LoVo (cell line): Measurements from ENCODE around the gene AMOTL1.
A peak's percentile ranks its signal among the peaks of the same experiment; 100 is the strongest.

Experiments
- DNase-seq: peaks from one replicate; pipeline ENCODE4 v3.0.0-alpha.2; 2016; ENCODE audit warnings: low spot score

The AMOTL1 gene

DNA sequence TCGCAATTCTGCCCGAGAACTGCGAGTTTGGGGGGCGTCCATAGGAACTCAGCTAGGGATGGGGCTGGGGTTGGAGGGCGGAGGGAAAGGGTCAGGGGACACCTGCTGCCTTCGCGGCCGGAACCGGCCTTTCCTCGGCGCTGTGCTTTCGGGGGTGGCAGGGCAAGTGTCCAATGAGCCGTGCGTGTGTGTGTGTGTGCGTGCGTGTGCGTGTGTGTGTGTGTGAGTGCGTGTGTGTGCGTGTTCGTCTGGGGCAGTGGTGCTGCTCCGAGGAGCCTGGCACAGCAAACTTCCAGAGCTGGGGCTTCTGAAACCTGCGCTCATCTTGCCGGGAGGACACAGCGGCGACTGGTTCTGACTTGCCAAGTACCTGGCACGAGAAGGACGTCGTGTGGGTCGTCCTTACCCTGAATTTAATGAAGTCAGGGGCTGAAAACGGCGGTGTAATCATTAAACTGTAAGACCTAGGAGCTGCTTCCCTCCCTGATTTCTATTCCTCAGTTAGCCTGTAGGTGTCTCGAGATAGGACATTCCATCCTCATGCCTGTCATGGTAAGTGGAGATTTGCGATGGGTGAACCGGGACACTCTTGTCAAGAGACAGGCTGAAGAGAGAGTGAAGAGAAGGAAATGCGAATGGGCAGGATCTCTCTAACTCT lies 27.0 kb upstream of the AMOTL1 start:
- no peak for DNase-seq

DNA sequence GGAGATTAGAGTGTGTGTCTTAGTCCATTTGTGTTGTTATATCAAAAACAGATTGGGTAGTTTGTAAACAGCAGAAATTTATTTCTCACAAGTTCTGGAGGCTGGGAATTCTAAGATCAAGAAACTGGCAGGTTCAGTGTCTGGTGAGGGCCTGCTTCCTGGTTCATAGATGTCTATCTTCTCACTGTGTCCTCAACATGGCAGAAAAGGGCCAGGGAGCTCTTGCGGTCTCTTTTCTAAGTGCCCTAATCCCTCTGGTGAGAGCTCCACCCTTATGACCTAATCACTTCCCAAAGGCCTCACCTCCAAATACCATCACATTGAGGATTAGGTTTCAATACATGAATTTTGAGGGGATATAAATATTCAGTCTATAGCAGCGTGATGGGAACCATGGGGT lies 25.5 kb upstream of the AMOTL1 start:
- DNase-seq: no peak

GRCh38 chr11:94746721-94747120 lies 21.4 kb upstream of the AMOTL1 start:
- peak; percentile 78 for DNase-seq

GRCh38 chr11:94747146-94747545 lies 21.0 kb upstream of the AMOTL1 start:
- peak; percentile 50 for DNase-seq

GRCh38 chr11:94747601-94748041 lies 20.5 kb upstream of the AMOTL1 start:
- no peak for DNase-seq

- DNase-seq: no peak
These were observed 18.8 kb upstream of the AMOTL1 start for GRCh38 chr11:94749369-94749768.

GRCh38 chr11:94750319-94751217 lies 17.6 kb upstream of the AMOTL1 start:
- no peak for DNase-seq

GRCh38 chr11:94751218-94751609 lies 16.9 kb upstream of the AMOTL1 start:
- DNase-seq: no peak

DNA sequence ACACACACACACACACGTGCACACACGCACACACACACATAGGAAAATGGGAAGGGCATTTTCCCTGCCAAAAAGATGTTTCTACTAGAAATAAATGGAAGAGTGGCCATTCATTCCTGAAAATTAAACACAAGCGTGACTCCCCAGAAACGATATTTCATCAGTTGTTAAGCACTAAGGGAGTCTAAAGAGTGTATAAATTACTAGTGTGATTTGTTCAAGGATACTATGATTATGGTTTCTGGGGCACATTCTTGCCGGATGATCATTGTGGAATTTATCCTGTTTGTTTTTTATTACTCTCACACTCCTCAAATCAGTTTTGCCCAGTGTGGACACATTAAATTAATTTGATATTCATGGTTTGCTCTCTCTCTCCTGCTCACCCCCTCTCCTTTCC lies 16.4 kb upstream of the AMOTL1 start:
- DNase-seq: no peak

DNA sequence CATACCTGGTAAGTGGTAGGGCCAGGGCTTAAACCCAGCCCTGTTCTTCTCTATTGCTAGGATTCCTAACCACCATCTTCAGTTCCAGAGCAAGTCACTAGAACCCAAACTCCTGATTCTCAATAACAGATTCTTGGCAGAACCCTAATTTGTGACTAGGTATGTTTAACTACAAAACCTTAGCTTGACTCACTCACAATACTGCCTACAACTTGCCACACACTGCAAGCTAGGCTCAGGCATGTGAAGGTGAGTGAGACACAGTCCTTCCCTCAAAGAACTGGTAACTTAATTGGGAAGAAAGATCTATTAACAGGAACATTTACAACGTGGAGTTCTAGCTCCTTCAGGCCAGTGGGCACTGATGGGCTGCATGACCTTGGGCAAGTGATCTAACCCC lies 14.5 kb upstream of the AMOTL1 start:
- no peak for DNase-seq

DNA sequence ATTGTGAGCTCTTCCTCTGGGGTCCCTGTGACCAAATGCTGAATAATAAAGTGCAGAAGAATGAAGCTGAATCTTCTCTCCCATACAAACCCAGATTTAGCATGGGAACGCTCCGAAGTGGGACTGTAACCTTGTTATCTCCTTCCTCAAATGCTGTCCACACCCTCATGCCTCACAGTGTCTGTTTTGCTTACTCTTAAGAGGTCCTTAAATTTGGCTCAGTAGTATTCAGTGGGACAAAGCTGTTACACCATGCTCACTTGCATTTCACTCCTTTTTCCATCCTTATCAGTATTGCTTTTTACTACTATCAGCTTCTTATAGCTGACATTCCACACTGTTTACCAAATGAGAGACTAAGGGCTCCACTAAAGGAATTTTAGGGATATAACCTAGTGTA lies 13.8 kb upstream of the AMOTL1 start:
- no peak for DNase-seq

GRCh38 chr11:94754819-94755218 lies 13.3 kb upstream of the AMOTL1 start:
- DNase-seq: no peak

GRCh38 chr11:94755494-94755893 lies 12.7 kb upstream of the AMOTL1 start:
- DNase-seq: no peak

DNA sequence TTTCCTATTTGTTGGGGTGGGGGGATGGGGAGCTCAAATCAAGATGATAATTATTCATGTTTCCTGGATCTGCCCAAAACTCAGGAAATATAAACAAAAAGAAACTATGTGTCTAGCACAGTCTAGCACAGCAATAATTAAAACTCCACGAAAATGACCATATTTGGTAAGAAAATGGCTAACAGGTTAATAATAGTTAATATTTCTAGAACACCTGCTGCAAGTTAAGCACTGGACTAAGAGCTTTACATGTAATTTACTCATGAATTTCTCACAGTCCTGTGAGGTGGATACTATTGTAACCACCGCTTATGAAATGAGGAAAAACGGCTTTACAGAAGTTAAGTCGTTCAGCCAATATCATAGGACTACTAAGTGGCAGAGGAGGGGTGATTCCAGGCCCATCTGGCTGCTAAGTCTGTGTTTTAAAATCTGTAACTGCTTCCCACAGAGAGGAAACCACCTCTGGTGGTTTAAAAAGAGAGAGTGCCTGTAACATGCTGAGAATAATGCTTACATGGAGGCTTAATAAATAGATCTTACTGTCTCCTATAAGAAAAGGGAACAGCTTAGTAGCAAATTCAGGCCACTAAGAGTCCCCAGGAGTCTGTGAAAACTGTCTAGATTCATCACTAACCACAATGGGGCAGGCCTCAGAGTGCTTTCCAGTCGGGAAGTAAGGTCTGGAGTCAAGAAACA lies 11.0 kb upstream of the AMOTL1 start:
- DNase-seq: no peak

GRCh38 chr11:94758666-94759065 lies 9.5 kb upstream of the AMOTL1 start:
- no peak for DNase-seq

DNA sequence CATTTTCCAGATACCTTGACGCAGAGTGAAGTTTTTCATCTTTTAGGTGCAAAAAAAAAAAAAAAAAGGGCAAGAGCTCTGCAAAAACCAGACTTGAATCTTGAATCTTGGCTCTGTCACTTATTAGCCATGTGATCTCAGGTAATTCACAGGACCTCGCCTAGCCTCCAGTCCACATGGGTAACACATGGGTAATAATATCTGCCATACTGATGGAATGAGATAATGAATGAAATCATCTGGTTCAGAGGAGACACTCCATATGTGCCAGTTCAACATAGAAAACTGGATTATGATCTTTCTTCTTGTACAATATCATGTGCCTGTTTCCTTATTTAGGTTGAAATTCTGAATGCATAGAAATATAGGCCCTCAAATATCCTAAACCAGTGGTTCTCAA lies 8.6 kb upstream of the AMOTL1 start:
- no peak for DNase-seq

DNA sequence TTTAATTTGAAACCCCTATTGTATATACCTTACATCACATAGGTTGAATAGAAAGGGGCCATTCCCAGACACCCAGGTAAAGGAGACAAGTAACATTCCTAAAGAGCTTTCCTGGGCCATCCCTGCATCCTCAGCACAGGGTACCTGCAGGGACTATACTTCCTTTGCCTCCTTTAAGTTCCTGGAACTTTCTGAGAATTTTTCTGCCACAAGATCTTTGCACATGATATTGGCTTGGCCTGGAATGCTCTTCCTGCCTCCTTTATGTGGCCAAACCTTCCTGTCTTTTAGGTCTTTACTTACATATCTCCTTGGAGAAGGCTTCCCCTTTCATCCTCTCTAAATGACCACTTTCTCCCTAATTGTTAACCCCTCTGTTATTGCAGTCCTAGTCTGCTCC lies 7.9 kb upstream of the AMOTL1 start:
- no peak for DNase-seq

- no peak for DNase-seq
These were observed 5.9 kb upstream of the AMOTL1 start for GRCh38 chr11:94762208-94762607.

- DNase-seq: no peak
These were observed 5.2 kb upstream of the AMOTL1 start for GRCh38 chr11:94762995-94763394.

DNA sequence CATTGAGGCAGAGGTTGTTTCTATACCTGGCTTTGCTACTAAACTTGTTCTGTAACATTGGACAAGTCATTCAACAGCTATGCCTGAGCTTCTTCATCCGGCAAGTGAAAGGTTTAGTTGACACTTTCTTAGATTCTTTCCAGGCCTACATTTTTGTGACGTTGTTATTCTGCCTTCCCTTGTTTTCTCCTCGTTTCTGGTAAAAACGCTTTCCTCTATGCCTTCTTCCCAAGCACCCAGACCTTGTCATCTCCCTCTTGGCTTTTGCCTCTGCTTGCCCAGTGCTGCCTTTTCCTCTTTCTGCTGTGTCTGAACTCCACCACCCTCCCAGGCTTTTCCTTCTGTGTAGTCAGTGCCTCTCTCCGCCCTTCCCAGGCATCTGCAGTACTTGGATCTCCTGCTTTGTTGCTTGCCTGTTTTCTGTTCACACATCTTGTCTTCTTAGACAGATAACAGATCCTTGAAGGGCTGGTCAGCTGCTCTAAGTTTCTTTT lies 1.4 kb upstream of the AMOTL1 start:
- no peak for DNase-seq

DNA sequence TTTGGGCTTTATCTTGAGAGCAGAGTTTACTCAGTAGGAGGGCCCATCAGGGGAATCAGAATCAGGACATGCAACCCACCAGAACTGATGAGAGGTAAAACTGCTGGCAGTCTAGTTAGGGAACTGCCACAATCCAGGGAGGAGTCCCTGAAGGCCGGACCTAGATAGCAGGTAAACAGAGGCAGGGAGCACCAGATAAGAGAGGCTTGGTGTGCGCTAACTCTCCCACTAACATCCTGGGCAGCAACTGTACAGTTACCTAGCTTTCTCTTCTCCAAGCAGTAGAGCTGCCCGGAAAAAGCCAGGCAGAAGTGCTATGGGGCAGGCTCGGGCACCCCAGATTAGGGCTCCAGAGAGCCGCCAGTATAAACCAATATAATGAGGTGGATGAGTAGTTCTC lies 865 bp upstream of the AMOTL1 start:
- no peak for DNase-seq

- no peak for DNase-seq
These were observed 716 bp downstream of the AMOTL1 start for GRCh38 chr11:94768602-94769541.
